NCI-H2029 (cell line): Measurements from ENCODE around the gene GIMAP4.
"Not testable (repeated sequence)": the region's sequence is repeated elsewhere in the genome, so short reads cannot be mapped to it uniquely, and the experiment has no call there.

ENCODE experiments used
- DNase-seq: peaks from one replicate; lab custom pipeline; 2025; lab: John Stamatoyannopoulos, UW

The GIMAP4 gene

DNA sequence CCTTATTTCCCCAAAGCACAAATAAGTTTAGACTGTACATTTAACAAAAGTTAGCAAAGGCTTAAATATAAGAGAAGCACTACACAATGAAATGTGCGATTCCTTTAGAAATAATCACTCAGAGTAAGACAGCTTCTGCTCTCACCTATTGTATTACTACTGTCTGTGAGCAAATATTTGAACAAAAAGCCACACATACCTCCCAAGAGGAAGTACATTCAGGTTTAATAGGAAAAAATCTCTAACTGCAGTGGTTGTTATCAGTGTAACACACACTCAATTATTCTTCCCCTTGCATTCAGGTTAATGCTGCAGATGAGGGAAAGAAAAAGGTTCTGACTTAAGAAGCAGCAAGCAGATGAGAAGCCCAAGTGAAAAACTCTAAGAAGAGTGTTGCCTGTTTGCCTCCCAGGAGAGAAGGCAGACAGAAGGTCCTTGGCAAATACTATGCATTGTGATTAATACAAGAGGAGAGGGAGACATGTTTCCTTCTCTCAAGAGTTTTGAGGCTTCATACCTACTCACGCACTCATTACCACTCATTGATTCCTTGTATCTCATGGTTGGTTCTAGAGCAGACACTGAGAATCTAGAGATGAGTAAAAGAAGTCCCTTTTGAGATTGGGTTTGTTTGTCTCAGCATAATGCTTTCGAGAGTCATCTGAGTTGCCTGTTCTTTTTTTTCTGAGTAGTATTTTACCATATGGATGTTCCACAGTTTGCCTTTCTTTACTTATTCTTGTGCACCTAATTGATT, 13.6 kb downstream of the GIMAP4 start:
- DNase-seq: peak; percentile 75

DNA sequence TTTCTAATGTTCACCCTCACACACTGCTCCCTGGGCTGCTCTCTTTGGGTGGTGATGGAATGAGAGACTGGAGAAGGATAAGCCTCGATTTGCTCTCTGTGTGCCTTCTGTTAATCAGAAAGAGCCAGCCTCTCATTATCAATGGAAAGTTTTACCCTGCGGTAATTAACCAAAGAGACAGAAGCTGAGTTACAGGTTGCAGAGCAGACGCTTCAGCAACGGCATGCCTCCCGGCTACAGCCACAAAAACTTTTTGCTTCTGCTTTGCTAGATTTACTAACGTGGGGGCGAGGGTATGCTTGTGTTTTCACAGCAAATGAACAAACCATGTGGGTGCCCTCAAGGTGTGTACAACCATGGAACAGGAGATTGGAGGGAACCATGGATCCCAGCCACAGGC, 18.0 kb downstream of the GIMAP4 start:
- DNase-seq: no peak

GRCh38 chr7:150586068-150586784, 19.0 kb downstream of the GIMAP4 start:
- no peak for DNase-seq

DNA sequence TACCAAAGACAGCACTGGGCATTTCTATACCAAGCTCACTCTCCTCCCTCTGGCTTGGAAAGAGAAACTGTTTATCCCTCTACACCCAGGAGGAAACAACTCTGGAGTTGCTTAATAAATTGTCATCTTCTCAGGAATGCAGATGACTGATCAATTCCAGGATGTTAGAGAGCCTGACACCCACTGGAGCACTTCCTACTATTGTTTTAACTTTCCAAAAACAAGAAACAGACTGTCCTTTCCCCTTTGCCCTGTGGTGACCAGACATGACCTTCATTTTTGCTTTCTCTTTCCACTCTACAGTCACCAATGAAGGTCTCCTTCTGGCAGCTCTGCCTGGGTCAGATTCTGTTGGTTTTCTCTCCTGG, 19.6 kb downstream of the GIMAP4 start:
- no peak for DNase-seq

DNA sequence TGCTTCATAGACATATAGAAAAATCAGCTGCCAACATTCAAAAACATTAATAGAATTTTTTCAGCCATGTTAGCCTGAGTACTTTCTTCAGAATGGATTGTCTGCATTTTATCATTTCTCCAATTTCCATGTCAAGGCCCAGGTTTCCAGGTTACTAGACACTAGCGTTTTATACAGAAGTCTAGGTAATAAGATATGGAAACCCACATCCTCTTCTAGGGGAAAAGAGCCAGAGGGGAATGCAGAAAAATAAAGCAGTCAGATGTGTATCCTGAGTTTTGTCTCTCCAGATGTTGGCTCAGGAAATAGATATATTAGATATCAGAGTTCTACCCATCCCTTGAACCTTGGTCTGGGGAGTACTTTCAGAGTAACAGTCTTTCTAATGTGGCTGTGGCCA, 20.4 kb downstream of the GIMAP4 start:
- DNase-seq: no peak

DNA sequence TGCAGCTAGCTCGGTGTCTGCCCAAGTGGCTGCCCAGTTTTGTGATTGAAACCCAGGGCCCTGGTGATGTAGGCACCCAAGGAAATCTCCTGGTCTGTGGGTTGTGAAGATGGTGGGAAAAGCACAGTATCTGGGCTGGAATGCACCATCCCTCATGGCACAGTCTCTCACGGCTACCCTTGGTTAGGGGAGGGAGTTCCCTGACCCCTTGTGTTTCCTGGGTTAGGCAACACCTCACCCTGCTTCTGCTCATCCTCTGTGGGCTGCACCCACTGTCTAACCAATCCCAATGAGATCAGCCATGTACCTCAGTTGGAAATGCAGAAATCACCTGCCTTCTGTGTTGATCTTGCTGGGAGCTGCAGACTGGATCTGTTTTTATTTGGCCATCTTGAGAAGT, 27.6 kb downstream of the GIMAP4 start:
- no peak for DNase-seq

- no peak for DNase-seq
Observed at GRCh38 chr7:150595361-150595760, 28.2 kb downstream of the GIMAP4 start.

DNA sequence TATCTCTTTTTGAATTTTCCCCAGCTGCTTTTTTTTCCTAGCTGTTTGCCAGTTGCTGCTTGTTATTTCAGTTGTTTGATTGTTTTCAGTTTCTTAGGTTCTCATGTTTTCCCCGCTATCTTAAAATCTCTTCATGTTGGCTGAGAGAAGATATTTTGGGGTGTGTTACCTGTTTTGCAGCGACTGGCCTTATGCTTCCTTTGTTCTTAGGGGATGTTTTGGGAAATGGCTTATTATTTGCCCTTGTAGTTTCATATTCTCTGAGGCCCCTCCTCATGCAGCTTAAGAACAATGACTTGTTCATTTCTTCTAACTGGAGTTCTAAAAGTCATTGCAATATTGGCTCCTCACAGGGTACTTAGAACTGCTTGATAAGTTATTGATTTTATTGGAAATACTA, 36.4 kb downstream of the GIMAP4 start:
- DNase-seq: not testable (repeated sequence)

GRCh38 chr7:150610233-150610632, 43.0 kb downstream of the GIMAP4 start:
- DNase-seq: no peak

DNA sequence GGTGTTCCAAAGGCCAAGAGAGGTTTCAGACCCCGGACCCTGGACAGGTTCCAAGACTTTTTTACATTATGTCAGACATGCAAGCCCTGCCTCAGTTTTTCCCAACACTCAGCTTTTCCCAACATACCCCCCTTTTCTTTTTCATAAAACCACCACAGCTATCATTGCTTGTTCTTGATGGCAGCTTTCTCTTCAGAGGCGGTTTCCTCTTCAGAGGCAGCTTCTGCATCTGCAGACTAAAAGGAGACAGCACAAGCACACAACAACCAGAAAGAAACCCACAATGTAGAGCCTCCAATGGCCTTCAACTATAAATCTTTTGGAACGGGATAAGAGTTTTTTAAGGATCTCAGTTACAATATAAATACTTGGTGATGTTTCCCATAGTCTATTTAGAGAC, 45.7 kb downstream of the GIMAP4 start:
- DNase-seq: no peak

- no peak for DNase-seq
Observed at GRCh38 chr7:150613880-150614279, 46.7 kb downstream of the GIMAP4 start.

DNA sequence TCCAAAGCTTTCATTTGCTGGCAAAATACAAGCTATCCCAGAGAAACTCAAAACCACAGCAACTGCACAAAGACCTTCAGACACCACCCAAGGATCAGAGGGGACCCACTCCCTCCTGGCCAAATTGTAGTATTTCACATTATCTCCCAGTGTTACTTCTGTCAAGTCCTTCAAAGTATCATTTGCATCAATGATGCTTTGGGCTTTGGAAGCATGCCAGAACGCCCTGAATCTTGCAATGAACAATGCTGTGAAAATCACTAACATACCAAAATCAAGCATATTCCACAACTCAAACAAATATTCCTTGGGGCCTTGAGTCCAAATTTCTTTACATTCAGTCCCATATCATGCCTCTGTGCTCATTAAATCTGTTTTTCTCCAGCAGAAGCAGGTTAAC, 47.2 kb downstream of the GIMAP4 start:
- not testable (repeated sequence) for DNase-seq

GRCh38 chr7:150615221-150615755, 48.1 kb downstream of the GIMAP4 start:
- DNase-seq: not testable (repeated sequence)

DNA sequence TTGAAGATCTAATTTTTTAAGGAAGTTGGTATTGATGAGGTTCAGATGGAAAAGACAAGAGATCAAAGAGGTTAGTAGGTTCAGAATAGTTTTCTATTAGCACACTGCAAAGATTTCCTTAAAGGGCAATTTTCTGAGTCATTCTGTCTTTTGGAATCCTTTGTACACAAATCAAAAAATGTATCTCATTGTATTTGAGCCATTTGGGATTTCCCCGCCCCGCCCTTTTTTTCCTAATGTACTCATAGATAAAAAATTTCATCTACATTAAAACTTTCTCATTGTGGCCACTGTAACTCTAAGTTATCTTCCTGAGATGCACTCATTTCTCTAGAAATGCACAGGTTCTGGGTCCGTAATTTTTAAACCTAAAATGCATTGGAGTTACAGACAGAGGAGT, 52.9 kb downstream of the GIMAP4 start:
- no peak for DNase-seq

- DNase-seq: no peak
Observed at GRCh38 chr7:150620617-150621371, 53.6 kb downstream of the GIMAP4 start.

- DNase-seq: no peak
Observed at GRCh38 chr7:150621376-150621775, 54.2 kb downstream of the GIMAP4 start.
